Right lobe of liver (tissue), 6 donors: ENCODE data around the gene CILP. TPM values are rescaled to one million over a fixed set of nuclear protein-coding genes. Genes with fewer than 3 reads are reported as not detected.
"Not testable (repeated sequence)": the region's sequence is repeated elsewhere in the genome, so short reads cannot be mapped to it uniquely, and the experiment has no call there.

Experiments
- ATAC-seq, 4 donors: fragments of 200-7000 bp; cut with Tn5 transposase; one replicate each; pipeline ENCODE4 v1.9.1; 2020; ENCODE audit warnings: mild to moderate bottlenecking in 4 of 4, moderate library complexity in 4 of 4
- DNase-seq, 3 donors: peaks; one replicate each; pipeline ENCODE4 v3.0.0-alpha.2; 2020
- H3K27ac ChIP-seq, 3 donors: fragments of 200-600 bp; one replicate each; pipeline ENCODE4 v1.8.0; 2022
- H3K27me3 ChIP-seq, 2 donors: fragments of 200-600 bp; one replicate each; pipeline ENCODE4 v1.8.0; 2022
- H3K36me3 ChIP-seq, 4 donors: fragments of 200-600 bp; sonication (generic) in 1 of 4; one replicate each; pipeline versions ENCODE4 v1.5.1 to v1.8.0; 2017 to 2022; ENCODE audit warnings: control low read depth in 1 of 4
- H3K4me1 ChIP-seq, 4 donors: fragments of 200-600 bp; sonication (generic) in 1 of 4; one replicate each; pipeline versions ENCODE4 v1.5.1 to v1.8.0; 2017 to 2022; ENCODE audit warnings: control low read depth in 1 of 4
- H3K4me3 ChIP-seq, 3 donors: fragments of 200-600 bp; one replicate each; pipeline ENCODE4 v1.8.0; 2022
- H3K9me3 ChIP-seq, 4 donors: fragments of 200-600 bp; sonication (generic) in 1 of 4; one replicate each; pipeline versions ENCODE4 v1.5.1 to v1.8.0; 2017 to 2022; ENCODE audit warnings: control low read depth in 1 of 4
- POLR2A ChIP-seq: fragments of 450-650 bp; IDR thresholded peaks from one replicate; pipeline ENCODE4 v1.6.1; 2017; ENCODE audit warnings: antibody characterized with exemption, mild to moderate bottlenecking
- WGBS: methylation state at CpG from one replicate; pipeline ENCODE4 v1.1.6; 2018; ENCODE audit warnings: low coverage, low lambda C conversion rate; ENCODE audit not compliant: insufficient coverage; ENCODE audit errors: missing lambda C conversion rate; 5-methylcytosine and 5-hydroxymethylcytosine counted together
- intact Hi-C, 2 donors: fragments of 100-400 bp; cut with DNase I; formaldehyde crosslinking; loops; one replicate each; pipeline versions ENCODE4 v1.11.2 to v1.14.1; 2022
- total RNA-seq, 6 experiments: library from RNA; depleted of rRNA in 2 of 6; stranded (reverse); fragments of >200 nt in 2 of 6; fragmentation: NEBNext Ultra II Directional in 3 of 6; extraction: Animal tissue kit (Norgen Biotek cat#: 25700) in 3 of 6; gene quantifications; one replicate each; pipeline versions ENCODE4 v1.1.0 to v1.2.4, GENCODE V29; 2016 to 2023
- TF ChIP-seq, protein P1 (sequence below), 4 donors: fragments of 200-600 bp in 3 of 4; fragments of 450-650 bp in 1 of 4; IDR thresholded peaks; one replicate each; pipeline versions ENCODE4 v1.5.1 to v1.8.0; 2016 to 2022; ENCODE audit warnings: antibody characterized with exemption in 4 of 4, mild to moderate bottlenecking in 2 of 4
- donor health status: DM: no; HTN: yes; CAD: no.
- donor health status: DM: no; HTN: no; CAD: no.
- donor health status: DM: no; HTN: no; CAD: no.
- donor health status: DM: no; HTN: yes; CAD: no.
- donor health status: DM: no; HTN: yes; CAD: no.

The CILP gene
- total RNA-seq, 6 experiments from 2014 or later = 0.46 to 2.5 (median 0.99) TPM

DNA sequence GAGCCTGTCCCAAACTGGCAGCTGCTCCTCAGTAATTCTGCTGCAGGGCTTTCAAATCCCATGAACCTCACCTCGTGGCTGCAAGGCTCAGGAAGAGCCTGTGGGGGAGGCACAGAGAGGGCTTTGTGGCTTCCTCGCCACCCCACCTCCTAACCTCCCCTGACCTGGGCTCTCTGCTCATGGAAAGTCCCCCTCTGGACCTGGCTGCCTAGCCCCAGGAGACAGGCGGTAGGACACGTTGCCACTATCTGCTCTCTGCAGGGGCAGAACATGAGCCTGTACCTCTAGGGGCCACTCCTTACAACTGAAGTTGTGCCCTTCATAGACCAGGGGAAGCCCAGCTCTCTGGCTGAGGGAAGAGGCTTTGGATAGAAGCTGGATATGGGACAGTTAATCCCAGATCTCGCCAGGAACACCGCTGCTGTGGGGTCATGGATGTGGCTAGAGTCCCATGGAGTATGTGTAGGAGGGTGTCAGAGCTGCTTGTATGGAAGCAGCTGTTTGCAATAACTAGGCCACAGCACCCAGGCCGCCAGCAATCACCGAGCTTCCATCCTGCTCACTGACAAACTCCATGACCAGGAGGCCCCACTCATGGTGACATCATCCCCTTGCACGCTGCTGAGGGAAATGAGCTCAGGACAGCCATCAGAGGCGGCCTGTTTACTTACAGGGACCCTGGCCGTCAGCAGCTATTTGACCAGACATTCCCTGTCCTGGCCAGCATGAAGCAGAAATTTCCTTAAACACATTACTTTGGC, 34.0 kb upstream of the CILP start:
- Histone ChIP-seq H3K27ac (no peak overlapping the region), H3K4me3 (no peak overlapping the region), H3K36me3 (no peaks in the 10 kb centered on the region), H3K9me3 (no peaks in the 10 kb centered on the region), H3K4me1 (peaks cover 0 to 5% (median 0%) of the 10 kb centered on the region in 4 donors), H3K27me3 (no peaks in the 10 kb centered on the region)
- TF ChIP-seq POLR2A = no peak
- TF ChIP-seq, protein P1, sequence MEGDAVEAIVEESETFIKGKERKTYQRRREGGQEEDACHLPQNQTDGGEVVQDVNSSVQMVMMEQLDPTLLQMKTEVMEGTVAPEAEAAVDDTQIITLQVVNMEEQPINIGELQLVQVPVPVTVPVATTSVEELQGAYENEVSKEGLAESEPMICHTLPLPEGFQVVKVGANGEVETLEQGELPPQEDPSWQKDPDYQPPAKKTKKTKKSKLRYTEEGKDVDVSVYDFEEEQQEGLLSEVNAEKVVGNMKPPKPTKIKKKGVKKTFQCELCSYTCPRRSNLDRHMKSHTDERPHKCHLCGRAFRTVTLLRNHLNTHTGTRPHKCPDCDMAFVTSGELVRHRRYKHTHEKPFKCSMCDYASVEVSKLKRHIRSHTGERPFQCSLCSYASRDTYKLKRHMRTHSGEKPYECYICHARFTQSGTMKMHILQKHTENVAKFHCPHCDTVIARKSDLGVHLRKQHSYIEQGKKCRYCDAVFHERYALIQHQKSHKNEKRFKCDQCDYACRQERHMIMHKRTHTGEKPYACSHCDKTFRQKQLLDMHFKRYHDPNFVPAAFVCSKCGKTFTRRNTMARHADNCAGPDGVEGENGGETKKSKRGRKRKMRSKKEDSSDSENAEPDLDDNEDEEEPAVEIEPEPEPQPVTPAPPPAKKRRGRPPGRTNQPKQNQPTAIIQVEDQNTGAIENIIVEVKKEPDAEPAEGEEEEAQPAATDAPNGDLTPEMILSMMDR (IDR thresholded peaks at IDR 0.05) = no peak
- DNase-seq (peak in 1 of 3 donors; percentile 28), ATAC-seq (peak in 3 of 4 donors; percentile 41 to 46 (median 43))
- WGBS = 82% methylated on average over 3 of the region's 11 CpGs
- intact Hi-C loops = no loop called here

DNA sequence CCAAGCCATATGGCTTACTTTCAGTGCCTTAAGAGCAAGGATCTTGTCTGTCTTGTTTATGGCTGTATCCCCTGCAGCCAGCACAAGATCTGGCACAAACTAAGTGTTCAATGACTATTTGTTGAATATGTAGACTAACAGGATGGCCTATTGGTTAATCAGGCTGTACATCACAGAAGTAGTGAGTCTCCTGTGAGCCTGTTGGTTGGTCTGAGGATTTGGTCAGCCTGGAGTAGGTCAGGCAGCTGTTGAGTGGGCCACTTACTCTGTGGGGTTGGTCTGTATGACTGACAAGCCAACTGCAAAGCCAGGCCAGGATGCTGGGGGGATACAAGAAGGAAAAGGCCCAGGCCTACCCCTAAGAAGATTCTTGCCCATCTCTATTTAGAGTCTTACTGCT, 33.4 kb upstream of the CILP start:
- Histone ChIP-seq H3K36me3 (no peaks in the 10 kb centered on the region), H3K9me3 (no peaks in the 10 kb centered on the region), H3K4me1 (peaks cover 0 to 5% (median 0%) of the 10 kb centered on the region in 4 donors), H3K27me3 (no peaks in the 10 kb centered on the region), H3K27ac (no peak overlapping the region), H3K4me3 (no peak overlapping the region)
- intact Hi-C loops = no loop called here
- DNase-seq (no peak), ATAC-seq (no peak)
- TF ChIP-seq, protein P1 (IDR thresholded peaks at IDR 0.05) = no peak
- TF ChIP-seq POLR2A = no peak

- H3K27me3 ChIP-seq, H3K27ac ChIP-seq, H3K36me3 ChIP-seq, ATAC-seq, H3K4me3 ChIP-seq, DNase-seq, H3K9me3 ChIP-seq, intact Hi-C loops, H3K4me1 ChIP-seq: not testable (repeated sequence)
- 100% methylated on average over 2 of the region's 8 CpGs for WGBS
Observed at GRCh38 chr15:65236443-65236842, 25.2 kb upstream of the CILP start.

- H3K27me3 ChIP-seq = no peaks in the 10 kb centered on the region
- WGBS = 67% methylated on average over 5 of the region's 5 CpGs
- DNase-seq (no peak), ATAC-seq (no peak)
- TF ChIP-seq, protein P1 (IDR thresholded peaks at IDR 0.05) = no peak
- no peak for TF ChIP-seq POLR2A
- no peaks in the 10 kb centered on the region for H3K4me1 ChIP-seq
- no peaks in the 10 kb centered on the region for H3K9me3 ChIP-seq
- no peak overlapping the region for H3K27ac ChIP-seq
- intact Hi-C loops = no loop called here
- no peak overlapping the region for H3K4me3 ChIP-seq
- H3K36me3 ChIP-seq = no peaks in the 10 kb centered on the region
Observed at GRCh38 chr15:65233696-65234095, 22.4 kb upstream of the CILP start.

- ATAC-seq (no peak), DNase-seq (no peak)
- WGBS = 90% methylated on average over 3 of the region's 3 CpGs
- intact Hi-C loops = no loop called here
- TF ChIP-seq, protein P1 (IDR thresholded peaks at IDR 0.05) = no peak
- no peak for TF ChIP-seq POLR2A
- Histone ChIP-seq H3K4me3 (no peak overlapping the region), H3K27ac (no peak overlapping the region), H3K36me3 (no peaks in the 10 kb centered on the region), H3K9me3 (no peaks in the 10 kb centered on the region), H3K4me1 (no peaks in the 10 kb centered on the region), H3K27me3 (no peaks in the 10 kb centered on the region)
Observed at GRCh38 chr15:65232520-65232919, 21.2 kb upstream of the CILP start.
